K562 (cell line): ENCODE measurements around the gene PPP1R37. TPM values are rescaled to one million over a fixed set of nuclear protein-coding genes. Genes with fewer than 3 reads are reported as not detected.

Experiments used
- ARID1B ChIP-seq: fragments of 450-650 bp; IDR thresholded peaks from 2 replicates; pipeline ENCODE4 v1.6.1; 2016; ENCODE audit warnings: antibody characterized with exemption, mild to moderate bottlenecking, inconsistent platforms
- ASH1L ChIP-seq: fragments of 450-650 bp; IDR thresholded peaks from 2 replicates; pipeline ENCODE4 v1.6.1; 2018; ENCODE audit warnings: borderline replicate concordance, mild to moderate bottlenecking, low read depth; ENCODE audit not compliant: partially characterized antibody
- ELF4 ChIP-seq: fragments of 450-650 bp; formaldehyde crosslinking; IDR thresholded peaks from 2 replicates; pipeline ENCODE4 v1.4.0; 2022; ENCODE audit warnings: missing genetic modification characterization
- ERF ChIP-seq: fragments of 450-650 bp; formaldehyde crosslinking; IDR thresholded peaks from 2 replicates; pipeline ENCODE4 v1.4.0; 2020; ENCODE audit warnings: mild to moderate bottlenecking, mixed read lengths
- FOSL1 ChIP-seq: fragments of 200-800 bp; sonication (Bioruptor generic); conservative IDR thresholded peaks from 2 replicates; pipeline ENCODE4 v1.6.1; 2016; ENCODE audit warnings: missing genetic modification characterization, missing compliant biosample characterization
- HNRNPK ChIP-seq: fragments of 200-400 bp; formaldehyde crosslinking; IDR thresholded peaks from one replicate; pipeline ENCODE4 v1.6.1; 2018; ENCODE audit warnings: mild to moderate bottlenecking, low read depth, low read length; ENCODE audit not compliant: poor library complexity, severe bottlenecking
- KLF10 ChIP-seq: fragments of 250-450 bp; sonication (Bioruptor Pico); IDR thresholded peaks from 2 replicates; pipeline ENCODE4 v1.6.1; 2021; ENCODE audit warnings: matching md5 sums
- NONO ChIP-seq, 2 experiments: fragments of 200-400 bp in 1 of 2; fragments of 450-650 bp in 1 of 2; formaldehyde crosslinking in 1 of 2; IDR thresholded peaks; 2 replicates each; pipeline ENCODE4 v1.6.1; 2017; ENCODE audit warnings: low read depth in 2 of 2, mild to moderate bottlenecking in 2 of 2, moderate library complexity in 2 of 2, low read length in 1 of 2
- NR0B1 ChIP-seq: fragments of 450-650 bp; IDR thresholded peaks from one replicate; pipeline ENCODE4 v1.6.1; 2018; ENCODE audit warnings: mild to moderate bottlenecking, moderate library complexity; ENCODE audit not compliant: partially characterized antibody
- POLR2A ChIP-seq: fragments of 450-650 bp; conservative IDR thresholded peaks from 2 replicates; pipeline ENCODE4 v1.6.1; 2016
- SAFB ChIP-seq: fragments of 200-400 bp; formaldehyde crosslinking; IDR thresholded peaks from 2 replicates; pipeline ENCODE4 v1.6.1; 2017; ENCODE audit warnings: low read depth, low read length, borderline replicate concordance
- SRSF1 ChIP-seq: fragments of 200-400 bp; formaldehyde crosslinking; IDR thresholded peaks from 2 replicates; pipeline ENCODE4 v1.6.1; 2017; ENCODE audit warnings: mild to moderate bottlenecking, low read depth, low read length, moderate library complexity
- STAG1 ChIP-seq: sonication (generic); formaldehyde crosslinking; IDR thresholded peaks from 2 replicates; pipeline ENCODE4 v1.5.0; 2020; ENCODE audit warnings: missing genetic modification reagents, borderline replicate concordance
- TBL1XR1 ChIP-seq, 2 experiments: IDR thresholded peaks; 2 replicates each; pipeline ENCODE4 v1.6.1; 2012; ENCODE audit warnings: improper control_type of control experiment in 2 of 2, low read length in 2 of 2, mild to moderate bottlenecking in 1 of 2
- TEAD1 ChIP-seq, 2 experiments: fragments of 450-650 bp in 1 of 2; sonication (generic) in 1 of 2; formaldehyde crosslinking; IDR thresholded peaks; 2 replicates each; pipeline versions ENCODE4 v1.4.0 to v1.8.0; 2020 to 2022; ENCODE audit warnings: mild to moderate bottlenecking in 2 of 2, missing genetic modification reagents in 1 of 2
- YBX1 ChIP-seq: fragments of 450-650 bp; IDR thresholded peaks from 2 replicates; pipeline ENCODE4 v1.7.1; 2016; ENCODE audit warnings: mild to moderate bottlenecking
- ZNF354B ChIP-seq: fragments of 250-450 bp; sonication (Bioruptor Pico); IDR thresholded peaks from 2 replicates; pipeline ENCODE4 v1.4.0; 2020
- polyA plus RNA-seq, 8 experiments: library from polyadenylated mRNA; depleted of rRNA in 4 of 8; stranded (reverse) in 5 of 8; unstranded in 3 of 8; fragments of >200 nt; fragmentation: Nextera tagmentation in 2 of 8; fragmentation: Illumina TruSeq in 1 of 8; extraction: Ambion mirVana in 2 of 8; extraction: Trizol in 1 of 8; gene quantifications; 2 replicates each; pipeline versions ENCODE4 v1.2.1 to v1.2.3, GENCODE V29; 2011 to 2014; ENCODE audit warnings: inconsistent platforms in 1 of 8, missing spikeins in 1 of 8
- total RNA-seq, 7 experiments: library from RNA; depleted of rRNA in 6 of 7; stranded (reverse); fragments of >200 nt in 6 of 7; fragmentation: Illumina TruSeq in 2 of 7; extraction: Trizol in 2 of 7; gene quantifications; 2 replicates each; pipeline versions ENCODE4 v1.2.1 to v1.2.3, GENCODE V29; 2011 to 2021; ENCODE audit warnings: low replicate concordance in 1 of 7
- TF ChIP-seq, protein P1 (sequence below), 3 experiments: fragments of 200-800 bp in 1 of 3; fragments of 250-450 bp in 1 of 3; fragments of 450-650 bp in 1 of 3; sonication (Bioruptor Pico) in 1 of 3; sonication (Bioruptor generic) in 1 of 3; formaldehyde crosslinking in 1 of 3; IDR thresholded peaks; 2 replicates each; pipeline versions ENCODE4 v1.6.1 to v1.8.0; 2016 to 2022; ENCODE audit warnings: mild to moderate bottlenecking in 2 of 3, missing genetic modification characterization in 2 of 3, missing compliant biosample characterization in 1 of 3, moderate library complexity in 1 of 3
- TF ChIP-seq, protein P2 (sequence below): fragments of 250-450 bp; sonication (Bioruptor Pico); IDR thresholded peaks from 2 replicates; pipeline ENCODE4 v1.8.0; 2021; ENCODE audit warnings: mild to moderate bottlenecking, moderate library complexity

The PPP1R37 gene
- total and polyA plus RNA-seq, 9 of the 15 experiments (the other 6 are each of a cell fraction or from before 2014, with no cell fraction given), result 0.04 to 20.3 (median 7.3) TPM

- TF ChIP-seq NR0B1, result no peak
- no peak for TF ChIP-seq ZNF354B (CRISPR knock-in tag)
- TF ChIP-seq ELF4 (CRISPR knock-in tag), result no peak
- no peak for TF ChIP-seq SRSF1
- TF ChIP-seq TBL1XR1 (IDR thresholded peaks at IDR 0.05; ENCODE audit: low read length in 2 of 2), result peak in 1 of 2 experiments; percentile 85; a peak in 2 of 4 replicates
- no peak for TF ChIP-seq ARID1B
- peak; percentile 75; the same call in 1 of the 2 replicates for TF ChIP-seq SAFB
- peak in 1 of 2 experiments; percentile 95; a peak in 2 of 4 replicates for TF ChIP-seq TEAD1 (CRISPR knock-in tag; IDR thresholded peaks at IDR 0.05)
- TF ChIP-seq, protein P1, sequence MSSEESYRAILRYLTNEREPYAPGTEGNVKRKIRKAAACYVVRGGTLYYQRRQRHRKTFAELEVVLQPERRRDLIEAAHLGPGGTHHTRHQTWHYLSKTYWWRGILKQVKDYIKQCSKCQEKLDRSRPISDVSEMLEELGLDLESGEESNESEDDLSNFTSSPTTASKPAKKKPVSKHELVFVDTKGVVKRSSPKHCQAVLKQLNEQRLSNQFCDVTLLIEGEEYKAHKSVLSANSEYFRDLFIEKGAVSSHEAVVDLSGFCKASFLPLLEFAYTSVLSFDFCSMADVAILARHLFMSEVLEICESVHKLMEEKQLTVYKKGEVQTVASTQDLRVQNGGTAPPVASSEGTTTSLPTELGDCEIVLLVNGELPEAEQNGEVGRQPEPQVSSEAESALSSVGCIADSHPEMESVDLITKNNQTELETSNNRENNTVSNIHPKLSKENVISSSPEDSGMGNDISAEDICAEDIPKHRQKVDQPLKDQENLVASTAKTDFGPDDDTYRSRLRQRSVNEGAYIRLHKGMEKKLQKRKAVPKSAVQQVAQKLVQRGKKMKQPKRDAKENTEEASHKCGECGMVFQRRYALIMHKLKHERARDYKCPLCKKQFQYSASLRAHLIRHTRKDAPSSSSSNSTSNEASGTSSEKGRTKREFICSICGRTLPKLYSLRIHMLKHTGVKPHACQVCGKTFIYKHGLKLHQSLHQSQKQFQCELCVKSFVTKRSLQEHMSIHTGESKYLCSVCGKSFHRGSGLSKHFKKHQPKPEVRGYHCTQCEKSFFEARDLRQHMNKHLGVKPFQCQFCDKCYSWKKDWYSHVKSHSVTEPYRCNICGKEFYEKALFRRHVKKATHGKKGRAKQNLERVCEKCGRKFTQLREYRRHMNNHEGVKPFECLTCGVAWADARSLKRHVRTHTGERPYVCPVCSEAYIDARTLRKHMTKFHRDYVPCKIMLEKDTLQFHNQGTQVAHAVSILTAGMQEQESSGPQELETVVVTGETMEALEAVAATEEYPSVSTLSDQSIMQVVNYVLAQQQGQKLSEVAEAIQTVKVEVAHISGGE (CRISPR knock-in tag; IDR thresholded peaks at IDR 0.05), result peak; percentile 99 to 100 (median 100)
- TF ChIP-seq KLF10 (CRISPR knock-in tag), result no peak
- TF ChIP-seq ASH1L, result no peak
- TF ChIP-seq, protein P2, sequence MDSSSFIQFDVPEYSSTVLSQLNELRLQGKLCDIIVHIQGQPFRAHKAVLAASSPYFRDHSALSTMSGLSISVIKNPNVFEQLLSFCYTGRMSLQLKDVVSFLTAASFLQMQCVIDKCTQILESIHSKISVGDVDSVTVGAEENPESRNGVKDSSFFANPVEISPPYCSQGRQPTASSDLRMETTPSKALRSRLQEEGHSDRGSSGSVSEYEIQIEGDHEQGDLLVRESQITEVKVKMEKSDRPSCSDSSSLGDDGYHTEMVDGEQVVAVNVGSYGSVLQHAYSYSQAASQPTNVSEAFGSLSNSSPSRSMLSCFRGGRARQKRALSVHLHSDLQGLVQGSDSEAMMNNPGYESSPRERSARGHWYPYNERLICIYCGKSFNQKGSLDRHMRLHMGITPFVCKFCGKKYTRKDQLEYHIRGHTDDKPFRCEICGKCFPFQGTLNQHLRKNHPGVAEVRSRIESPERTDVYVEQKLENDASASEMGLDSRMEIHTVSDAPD (CRISPR knock-in tag), result no peak
- 0 out of 2 replicates have a peak, but pooled peaks have one; percentile 28 for TF ChIP-seq FOSL1 (tag)
- TF ChIP-seq HNRNPK, result no peak
- peak; percentile 83 for TF ChIP-seq POLR2A
- peak; percentile 38; the same call in 1 of the 2 replicates for TF ChIP-seq STAG1 (CRISPR knock-in tag)
- TF ChIP-seq YBX1, result no peak
- TF ChIP-seq NONO (IDR thresholded peaks at IDR 0.05; ENCODE audit: low read depth in 2 of 2, low read length in 1 of 2), result peak; percentile 32 to 86; a peak in 1 of 4 replicates
- peak; percentile 74 for TF ChIP-seq ERF (CRISPR knock-in tag)
These were observed 13.7 kb upstream of the PPP1R37 start, which contains the start of gene GEMIN7 (continued) for GRCh38 chr19:45079063-45079910.
